ENCODE data around the gene TLDC2. TPM values are rescaled to one million over a fixed set of nuclear protein-coding genes. Genes with fewer than 3 reads are reported as not detected.

Gene TLDC2
- total RNA-seq (2022; extraction: Qiagen RNA extraction), result not detected in 5 replicates

DNA sequence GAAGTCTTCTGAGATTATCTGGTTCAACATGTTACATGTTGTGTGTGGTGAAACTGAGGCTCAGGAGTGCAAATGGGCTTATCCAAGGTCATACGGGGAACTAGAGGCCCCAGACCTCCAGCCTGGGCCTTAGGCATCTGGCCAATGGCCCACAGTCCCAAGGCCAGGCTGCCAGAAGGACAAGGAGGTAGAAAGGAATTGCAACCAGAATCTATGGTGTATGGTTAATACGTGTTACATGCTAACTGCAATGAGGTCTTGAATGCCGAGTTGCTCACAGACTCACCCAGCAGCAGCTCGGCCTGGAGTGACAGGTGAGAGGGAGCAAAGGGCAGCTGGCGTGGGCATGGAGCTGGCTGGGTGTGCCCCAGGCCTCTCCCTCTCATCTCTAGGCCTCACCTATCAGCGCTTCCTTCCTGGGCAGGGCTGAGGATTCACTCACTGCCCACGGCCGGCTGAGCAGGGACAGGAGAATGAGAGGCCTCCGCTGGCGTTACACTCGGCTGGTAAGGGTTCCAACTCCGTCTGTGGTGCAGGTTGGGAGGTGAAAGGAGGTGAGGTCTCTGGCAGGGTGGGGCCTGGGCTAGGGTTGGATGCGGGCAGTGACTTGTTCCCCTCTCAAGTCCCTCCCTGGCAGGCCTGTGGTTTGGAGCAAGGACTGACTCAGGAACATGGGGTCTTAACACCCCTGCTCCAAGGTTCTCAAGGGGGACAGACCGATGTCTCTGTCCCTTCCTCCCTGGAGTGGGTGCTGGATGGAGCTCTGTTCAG, at the start of gene TLDC2:
TSS of gene TLDC2 (plus strand) at position 437 of the 771 bp plus-strand sequence. CDS start at position 474, 37 bp downstream.

Other genes with a start within 250 kb of the TLDC2 start
- gene SLA2, start 229.9 kb upstream of the TLDC2 start, total RNA-seq (2022; extraction: Qiagen RNA extraction), result 0.06 to 0.15 TPM (median 0.13 TPM) in 5 replicates
- gene NDRG3, start 130.0 kb upstream of the TLDC2 start, total RNA-seq (2022; extraction: Qiagen RNA extraction), result 18.4 to 21.1 TPM (median 20.2 TPM) in 5 replicates
- 22.4 to 28.3 TPM (median 24.6 TPM) in 5 replicates for gene DSN1, start 102.4 kb upstream of the TLDC2 start, total RNA-seq (2022; extraction: Qiagen RNA extraction)
- gene SAMHD1, start 75.6 kb downstream of the TLDC2 start, total RNA-seq (2022; extraction: Qiagen RNA extraction), result 8.3 to 11.5 TPM (median 9.3 TPM) in 5 replicates
- gene RBL1, start 219.9 kb downstream of the TLDC2 start, total RNA-seq (2022; extraction: Qiagen RNA extraction), result 8.5 to 11.8 TPM (median 9.5 TPM) in 5 replicates

Data from A549 treated with AZD2906 at 1 μM for 4 hours (cell line).